ENCODE data around the gene SHROOM3.

SHROOM3 gene

DNA sequence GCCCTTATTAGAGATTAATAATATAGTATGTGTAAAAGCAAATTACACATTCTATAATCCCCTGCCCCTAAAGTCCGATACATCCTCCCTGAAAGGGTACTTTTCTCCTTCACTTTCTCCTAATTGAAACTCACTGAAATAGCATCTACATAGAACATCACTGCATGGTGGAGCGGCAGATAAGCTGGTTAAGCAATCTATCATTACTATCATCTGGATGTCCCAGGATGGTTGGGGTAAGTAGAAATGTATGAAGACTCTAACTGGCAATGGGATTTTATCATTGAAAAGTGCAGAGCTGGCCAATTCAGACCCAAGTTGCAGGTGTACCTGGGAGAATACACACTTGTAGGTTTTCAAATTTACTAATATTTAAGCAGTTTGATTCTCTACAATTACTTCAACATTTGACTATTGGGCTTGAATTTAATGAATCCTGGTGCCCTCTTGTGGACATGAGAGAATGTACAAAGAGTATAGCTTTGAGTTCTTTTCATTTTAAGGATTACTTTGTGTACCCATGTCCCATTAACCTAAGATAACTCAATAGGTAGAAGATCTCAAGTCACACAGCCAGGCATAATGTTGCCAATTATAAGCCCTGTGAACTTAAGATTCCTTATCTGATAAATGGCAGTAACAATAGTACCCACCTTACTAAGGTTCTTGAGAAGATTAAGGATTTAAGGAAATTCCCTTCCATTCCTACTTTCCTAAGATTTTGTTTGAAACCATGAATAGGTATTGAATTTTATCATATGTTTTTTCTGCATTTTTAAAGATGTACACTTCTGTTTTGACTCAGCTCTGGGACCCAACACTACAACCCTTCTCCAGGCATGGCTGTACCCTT, 69.8 kb downstream of the SHROOM3 start:
- TF ChIP-seq REST (IDR thresholded peaks at IDR 0.05; ENCODE audit: insufficient read depth in 1 of 2, low read depth in 2 of 2, low read length in 2 of 2) (no peak), POLR2AphosphoS5 (IDR thresholded peaks at IDR 0.05; ENCODE audit: low read depth, low read length) (no peak), SIN3A (IDR thresholded peaks at IDR 0.05; ENCODE audit: borderline replicate concordance, insufficient read depth, low read length) (no peak), TAF1 (IDR thresholded peaks at IDR 0.05; ENCODE audit: borderline replicate concordance, insufficient read depth, low read length) (no peak), FOXP2 (optimal IDR thresholded peaks at IDR 0.05; ENCODE audit: borderline replicate concordance, extremely low read depth, extremely low read length, insufficient read depth) (no peak)

DNA sequence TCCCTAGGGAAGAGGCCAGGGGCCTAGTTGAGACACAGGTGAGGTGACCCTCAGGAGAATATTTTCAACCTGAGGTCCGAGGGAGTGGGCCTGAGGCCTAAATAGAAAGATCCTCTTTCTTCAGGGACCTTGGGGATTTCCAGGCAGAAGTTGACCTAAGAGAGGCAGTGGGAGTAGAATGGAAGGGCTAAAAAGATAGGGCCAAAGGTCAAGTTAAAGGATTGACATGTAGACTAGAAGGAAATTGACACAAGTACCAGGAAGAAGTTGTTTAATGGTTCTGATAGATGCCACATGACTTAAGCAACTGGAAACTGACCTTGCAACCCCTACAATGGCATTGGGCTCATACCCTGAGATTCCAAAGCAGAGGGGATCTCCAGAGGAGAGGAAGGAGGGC, 76.9 kb downstream of the SHROOM3 start:
- TF ChIP-seq REST (IDR thresholded peaks at IDR 0.05; ENCODE audit: insufficient read depth in 1 of 2, low read depth in 2 of 2, low read length in 2 of 2) (no peak), TAF1 (IDR thresholded peaks at IDR 0.05; ENCODE audit: borderline replicate concordance, insufficient read depth, low read length) (no peak), SIN3A (IDR thresholded peaks at IDR 0.05; ENCODE audit: borderline replicate concordance, insufficient read depth, low read length) (no peak), POLR2AphosphoS5 (IDR thresholded peaks at IDR 0.05; ENCODE audit: low read depth, low read length) (no peak), FOXP2 (optimal IDR thresholded peaks at IDR 0.05; ENCODE audit: borderline replicate concordance, extremely low read depth, extremely low read length, insufficient read depth) (no peak)

GRCh38 chr4:76513482-76513881, 78.5 kb downstream of the SHROOM3 start:
- TF ChIP-seq REST (IDR thresholded peaks at IDR 0.05; ENCODE audit: insufficient read depth in 1 of 2, low read depth in 2 of 2, low read length in 2 of 2) (no peak), SIN3A (IDR thresholded peaks at IDR 0.05; ENCODE audit: borderline replicate concordance, insufficient read depth, low read length) (no peak), POLR2AphosphoS5 (IDR thresholded peaks at IDR 0.05; ENCODE audit: low read depth, low read length) (no peak), TAF1 (IDR thresholded peaks at IDR 0.05; ENCODE audit: borderline replicate concordance, insufficient read depth, low read length) (no peak), FOXP2 (optimal IDR thresholded peaks at IDR 0.05; ENCODE audit: borderline replicate concordance, extremely low read depth, extremely low read length, insufficient read depth) (no peak)

DNA sequence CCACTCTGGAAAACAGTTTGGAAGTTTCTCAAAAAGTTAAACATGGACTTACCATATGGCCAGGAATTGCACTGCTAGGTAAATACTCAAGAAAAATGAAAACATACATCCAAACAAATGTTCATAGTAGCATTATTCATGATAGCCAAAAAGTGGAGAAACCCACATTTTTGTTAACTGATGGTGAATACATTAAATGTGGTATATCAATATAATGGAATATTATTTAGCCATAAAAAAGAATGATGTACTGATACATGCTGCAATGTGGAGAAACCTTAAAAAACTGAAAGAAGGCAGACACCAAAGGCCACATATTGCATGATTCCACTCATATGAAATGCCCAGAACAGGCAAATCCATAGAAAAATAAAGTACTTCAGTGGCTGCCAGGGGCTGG, 79.1 kb downstream of the SHROOM3 start:
- no peak for TF ChIP-seq TAF1 (IDR thresholded peaks at IDR 0.05; ENCODE audit: borderline replicate concordance, insufficient read depth, low read length)
- no peak for TF ChIP-seq REST (IDR thresholded peaks at IDR 0.05; ENCODE audit: insufficient read depth in 1 of 2, low read depth in 2 of 2, low read length in 2 of 2)
- no peak for TF ChIP-seq SIN3A (IDR thresholded peaks at IDR 0.05; ENCODE audit: borderline replicate concordance, insufficient read depth, low read length)
- no peak for TF ChIP-seq FOXP2 (optimal IDR thresholded peaks at IDR 0.05; ENCODE audit: borderline replicate concordance, extremely low read depth, extremely low read length, insufficient read depth)
- TF ChIP-seq POLR2AphosphoS5 (IDR thresholded peaks at IDR 0.05; ENCODE audit: low read depth, low read length): no peak

All from PFSK-1 (cell line).